ENCODE measurements around the gene ANXA3.
"Not testable (repeated sequence)": the region's sequence is repeated elsewhere in the genome, so short reads cannot be mapped to it uniquely, and the experiment has no call there.

The ANXA3 gene

GRCh38 chr4:78551420-78552351, at the start of gene ANXA3:
ANXA3 (plus strand) TSS chr4:78551770; CDS start chr4:78554474, 2,704 bp downstream.
- peak; percentile 60 for DNase-seq

- DNase-seq, result not testable (repeated sequence)
Observed at GRCh38 chr4:78506260-78506659, 45.3 kb upstream of the ANXA3 start.

GRCh38 chr4:78509043-78509442, 42.5 kb upstream of the ANXA3 start:
- DNase-seq, result no peak

- no peak for DNase-seq
Observed at GRCh38 chr4:78510108-78510507, 41.5 kb upstream of the ANXA3 start.

GRCh38 chr4:78510681-78511080, 40.9 kb upstream of the ANXA3 start:
- DNase-seq, result no peak

- no peak for DNase-seq
Observed at GRCh38 chr4:78512357-78512920, 39.1 kb upstream of the ANXA3 start.

- no peak for DNase-seq
Observed at GRCh38 chr4:78513411-78513975, 38.1 kb upstream of the ANXA3 start.

GRCh38 chr4:78517050-78517652, 34.4 kb upstream of the ANXA3 start:
- DNase-seq, result no peak

GRCh38 chr4:78518561-78518960, 33.0 kb upstream of the ANXA3 start:
- DNase-seq, result no peak

- DNase-seq, result no peak
Observed at GRCh38 chr4:78519962-78520361, 31.6 kb upstream of the ANXA3 start.

GRCh38 chr4:78520808-78521226, 30.8 kb upstream of the ANXA3 start:
- no peak for DNase-seq

- no peak for DNase-seq
Observed at GRCh38 chr4:78524009-78524408, 27.6 kb upstream of the ANXA3 start.

- no peak for DNase-seq
Observed at GRCh38 chr4:78525559-78525958, 26.0 kb upstream of the ANXA3 start.

- no peak for DNase-seq
Observed at GRCh38 chr4:78527103-78527502, 24.5 kb upstream of the ANXA3 start.

- DNase-seq, result no peak
Observed at GRCh38 chr4:78527555-78527954, 24.0 kb upstream of the ANXA3 start.

GRCh38 chr4:78528327-78528726, 23.2 kb upstream of the ANXA3 start:
- no peak for DNase-seq

- DNase-seq, result no peak
Observed at GRCh38 chr4:78529569-78530209, 21.9 kb upstream of the ANXA3 start.

GRCh38 chr4:78532046-78532445, 19.5 kb upstream of the ANXA3 start:
- DNase-seq, result no peak

GRCh38 chr4:78533854-78534253, 17.7 kb upstream of the ANXA3 start:
- DNase-seq, result no peak

GRCh38 chr4:78534286-78534955, 17.1 kb upstream of the ANXA3 start:
- DNase-seq, result no peak

GRCh38 chr4:78542373-78542772, 9.2 kb upstream of the ANXA3 start:
- no peak for DNase-seq

GRCh38 chr4:78543424-78544125, 8.0 kb upstream of the ANXA3 start:
- DNase-seq, result no peak
